Endothelial cell of umbilical vein (primary cell): ENCODE measurements around the gene TNFRSF12A. TPM values are rescaled to one million over a fixed set of nuclear protein-coding genes. Genes with fewer than 3 reads are reported as not detected.

Experiments
- BruUV-seq: library from RNA; stranded (reverse); fragments of 400-500 nt; replicated peaks from 2 replicates; lab custom pipeline; 2021; lab: Mats Ljungman, UMichigan
- CTCF ChIA-PET: fragments of 300-600, 350-600 bp; sonication (Branson Sonifier 250); formaldehyde crosslinking; loops from one replicate; lab custom pipeline; 2021; ENCODE audit warnings: antibody characterized with exemption, inconsistent platforms; lab: Charles Lee
- POLR2A ChIA-PET: fragments of 300-600, 350-600 bp; sonication (Branson Sonifier 250); formaldehyde crosslinking; loops from one replicate; lab custom pipeline; 2021; ENCODE audit warnings: antibody characterized with exemption, inconsistent platforms; lab: Charles Lee
- DNase-seq: peaks from one replicate; pipeline ENCODE4 v3.0.0-alpha.2; 2011; ENCODE audit warnings: low read depth, low spot score
- FAIRE-seq: peaks from 2 replicates; lab custom pipeline; 2011; peaks lifted over from hg19 to GRCh38; lab: Jason Lieb, UNC
- H2AFZ ChIP-seq: 2 replicates; pipeline ENCODE4 v1.6.0; 2012; ENCODE audit warnings: low read depth, low read length, control low read depth, inconsistent platforms
- H3K27ac ChIP-seq: 2 replicates; pipeline ENCODE4 v1.5.1; 2011; ENCODE audit warnings: low read depth, mild to moderate bottlenecking, control low read depth, low read length, moderate library complexity; ENCODE audit not compliant: insufficient read depth
- H3K27me3 ChIP-seq, 2 experiments: 2 replicates each; pipeline versions ENCODE4 v1.6.0 to v1.6.1; 2011; ENCODE audit warnings: low read length in 2 of 2, mixed read lengths in 1 of 2; ENCODE audit not compliant: control insufficient read depth in 2 of 2, insufficient read depth in 2 of 2
- H3K36me3 ChIP-seq, 2 experiments: 2 replicates in 1 of 2; 3 replicates in 1 of 2; pipeline ENCODE4 v1.5.1; 2011; ENCODE audit warnings: low read length in 2 of 2, mild to moderate bottlenecking in 1 of 2, moderate library complexity in 1 of 2; ENCODE audit not compliant: control insufficient read depth in 2 of 2, insufficient read depth in 2 of 2; ENCODE audit errors: extremely low read depth in 1 of 2
- H3K4me1 ChIP-seq: 3 replicates; pipeline ENCODE4 v1.5.1; 2011; ENCODE audit warnings: mild to moderate bottlenecking, low read length; ENCODE audit not compliant: control insufficient read depth, insufficient read depth; ENCODE audit errors: extremely low read depth
- H3K4me2 ChIP-seq: 2 replicates; pipeline ENCODE4 v1.6.1; 2011; ENCODE audit warnings: low read length, control low read depth, mixed read lengths; ENCODE audit not compliant: insufficient read depth
- H3K4me3 ChIP-seq, 3 experiments: fragments of 200-600 bp in 1 of 3; sonication (generic), shearing (Covaris generic) in 1 of 3; replicated peaks in 1 of 3; 2 replicates each; pipeline ENCODE4 v1.5.1; 2011 to 2016; ENCODE audit warnings: control low read depth in 3 of 3, low read length in 3 of 3, mild to moderate bottlenecking in 2 of 3, inconsistent platforms in 1 of 3, low read depth in 1 of 3, moderate library complexity in 1 of 3; ENCODE audit not compliant: insufficient read depth in 1 of 3
- H3K79me2 ChIP-seq: 2 replicates; pipeline ENCODE4 v1.6.0; 2012; ENCODE audit warnings: low read length, inconsistent platforms; ENCODE audit not compliant: control insufficient read depth, insufficient read depth
- H3K9ac ChIP-seq: replicated peaks from 2 replicates; pipeline ENCODE3; 2011; ENCODE audit warnings: low read length, control low read depth; ENCODE audit not compliant: insufficient read depth; ENCODE audit errors: extremely low read depth
- H3K9me1 ChIP-seq: replicated peaks from 3 replicates; pipeline ENCODE4 v1.6.0; 2011; ENCODE audit warnings: mild to moderate bottlenecking, low read length; ENCODE audit not compliant: control insufficient read depth, insufficient read depth; ENCODE audit errors: extremely low read depth
- H3K9me3 ChIP-seq: replicated peaks from 2 replicates; pipeline ENCODE4 v1.5.1; 2012; ENCODE audit warnings: low read length, inconsistent platforms; ENCODE audit not compliant: control insufficient read depth, insufficient read depth
- H4K20me1 ChIP-seq: replicated peaks from 2 replicates; pipeline ENCODE3; 2011; ENCODE audit warnings: mild to moderate bottlenecking, low read length; ENCODE audit not compliant: control insufficient read depth, insufficient read depth; ENCODE audit errors: extremely low read depth
- POLR2A ChIP-seq: IDR thresholded peaks from 2 replicates; pipeline ENCODE4 v1.6.1; 2012; ENCODE audit warnings: low read depth, mild to moderate bottlenecking, control low read depth, low read length
- POLR2AphosphoS5 ChIP-seq: IDR thresholded peaks from 2 replicates; pipeline ENCODE4 v1.6.1; 2012; ENCODE audit warnings: low read depth, mild to moderate bottlenecking, control low read depth, low read length, moderate library complexity; ENCODE audit not compliant: insufficient read depth
- dilution Hi-C: fragments of 300-500 bp; cut with MboI; formaldehyde crosslinking; loops from one replicate; pipeline ENCODE4 v1.15.0; 2019; ENCODE audit warnings: low sequenced_read_pairs; ENCODE audit not compliant: extremely low pct_ligation_motif_present
- intact Hi-C: fragments of 100-400 bp; cut with micrococcal nuclease; formaldehyde crosslinking; loops from one replicate; pipeline ENCODE4 v1.10.0; 2022
- polyA plus RNA-seq, 4 experiments: library from polyadenylated mRNA; depleted of rRNA in 3 of 4; stranded (reverse) in 3 of 4; unstranded in 1 of 4; fragments of >200 nt; gene quantifications; 2 replicates each; pipeline versions ENCODE4 v1.2.1 to v1.2.3, GENCODE V29; 2011 to 2012; ENCODE audit warnings: missing spikeins in 1 of 4
- total RNA-seq: library from RNA; stranded (reverse); gene quantifications from 2 replicates; pipeline ENCODE4 v1.2.3, GENCODE V29; 2021
- TF ChIP-seq, protein P1 (sequence below): IDR thresholded peaks from 2 replicates; pipeline ENCODE4 v1.6.1; 2011; ENCODE audit not compliant: insufficient read depth, insufficient read length
- TF ChIP-seq, protein P2 (sequence below), 2 donors: IDR thresholded peaks; 1 replicate in 1 of 2; 2 replicates in 1 of 2; pipeline ENCODE4 v1.5.1; 2011; ENCODE audit warnings: low read length in 2 of 2, mild to moderate bottlenecking in 2 of 2, moderate library complexity in 2 of 2, control low read depth in 1 of 2, inconsistent platforms in 1 of 2, low read depth in 1 of 2; ENCODE audit not compliant: insufficient read depth in 1 of 2; ENCODE audit errors: extremely low read depth in 1 of 2

The TNFRSF12A gene
- total and polyA plus RNA-seq, 2 donors (not counting 3 experiments of a cell fraction or from before 2014, with no cell fraction given) = 162 to 187 TPM

DNA sequence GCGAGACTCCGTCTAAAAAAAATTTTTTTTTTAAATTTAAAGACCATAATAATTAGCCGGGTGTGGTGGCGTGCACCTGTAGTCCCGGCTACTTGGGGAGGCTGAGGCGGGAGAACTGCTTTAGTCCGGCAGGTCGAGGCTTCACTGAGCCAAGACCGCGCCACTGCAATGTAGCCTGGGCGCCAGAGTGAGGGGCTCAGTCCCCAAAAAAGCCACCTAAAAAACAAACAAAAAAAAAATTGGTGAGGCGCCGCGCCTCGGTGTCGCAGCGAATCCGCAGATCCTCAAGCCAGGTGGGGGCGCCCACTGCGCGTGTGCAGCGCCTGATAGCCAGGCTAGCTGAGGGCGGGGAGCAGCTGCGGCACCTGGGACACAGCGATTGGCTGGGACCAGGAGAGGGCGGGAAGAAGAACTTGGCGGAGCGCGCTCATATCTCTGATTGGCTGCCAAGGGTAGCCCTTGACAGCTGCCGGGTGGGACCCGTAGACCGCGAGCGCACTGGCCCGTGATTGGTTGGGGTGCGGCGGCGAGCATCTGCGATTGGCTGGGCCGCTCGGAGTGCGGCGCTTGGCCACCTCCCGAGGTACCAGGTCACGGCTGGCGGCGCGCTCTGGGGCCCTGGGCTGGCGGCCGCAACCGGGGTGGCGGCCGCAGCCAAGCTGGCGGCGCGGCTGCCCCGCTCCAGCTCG, 16.4 kb upstream of the TNFRSF12A start:
- ChIA-PET CTCF (interaction anchor here (0.7 to 3.6 kb wide), 8 partner anchors 12 to 111 kb away, joined by 3 to 97 read pairs (median 6); partner anchors contain the start of genes HCFC1R1, THOC6 and TNFRSF12A), POLR2A (interaction anchor here (0.7 to 2.1 kb wide), 3 partner anchors 17 to 140 kb away, joined by 3 to 16 read pairs (median 5); partner anchors contain the start of gene TNFRSF12A)
- Histone ChIP-seq H4K20me1 (no peaks in the 10 kb centered on the region), H3K36me3 (no peaks in the 10 kb centered on the region), H3K4me1 (peaks cover 16% of the 10 kb centered on the region), H3K79me2 (no peaks in the 10 kb centered on the region), H3K9ac (no peak overlapping the region), H3K4me3 (no peak overlapping the region), H3K27me3 (no peaks in the 10 kb centered on the region), H3K9me3 (no peaks in the 10 kb centered on the region), H2AFZ (no peak overlapping the region), H3K9me1 (no peaks in the 10 kb centered on the region), H3K27ac (no peak overlapping the region), H3K4me2 (no peak overlapping the region)
- dilution Hi-C loops = no loop called here
- TF ChIP-seq, protein P1, sequence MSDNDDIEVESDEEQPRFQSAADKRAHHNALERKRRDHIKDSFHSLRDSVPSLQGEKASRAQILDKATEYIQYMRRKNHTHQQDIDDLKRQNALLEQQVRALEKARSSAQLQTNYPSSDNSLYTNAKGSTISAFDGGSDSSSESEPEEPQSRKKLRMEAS = no peak
- TF ChIP-seq POLR2AphosphoS5 (peak; percentile 46), POLR2A (no peak)
- TF ChIP-seq, protein P2, sequence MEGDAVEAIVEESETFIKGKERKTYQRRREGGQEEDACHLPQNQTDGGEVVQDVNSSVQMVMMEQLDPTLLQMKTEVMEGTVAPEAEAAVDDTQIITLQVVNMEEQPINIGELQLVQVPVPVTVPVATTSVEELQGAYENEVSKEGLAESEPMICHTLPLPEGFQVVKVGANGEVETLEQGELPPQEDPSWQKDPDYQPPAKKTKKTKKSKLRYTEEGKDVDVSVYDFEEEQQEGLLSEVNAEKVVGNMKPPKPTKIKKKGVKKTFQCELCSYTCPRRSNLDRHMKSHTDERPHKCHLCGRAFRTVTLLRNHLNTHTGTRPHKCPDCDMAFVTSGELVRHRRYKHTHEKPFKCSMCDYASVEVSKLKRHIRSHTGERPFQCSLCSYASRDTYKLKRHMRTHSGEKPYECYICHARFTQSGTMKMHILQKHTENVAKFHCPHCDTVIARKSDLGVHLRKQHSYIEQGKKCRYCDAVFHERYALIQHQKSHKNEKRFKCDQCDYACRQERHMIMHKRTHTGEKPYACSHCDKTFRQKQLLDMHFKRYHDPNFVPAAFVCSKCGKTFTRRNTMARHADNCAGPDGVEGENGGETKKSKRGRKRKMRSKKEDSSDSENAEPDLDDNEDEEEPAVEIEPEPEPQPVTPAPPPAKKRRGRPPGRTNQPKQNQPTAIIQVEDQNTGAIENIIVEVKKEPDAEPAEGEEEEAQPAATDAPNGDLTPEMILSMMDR (IDR thresholded peaks at IDR 0.05; ENCODE audit: extremely low read depth in 1 of 2, insufficient read depth in 1 of 2, low read depth in 1 of 2, low read length in 2 of 2) = peak; percentile 19 to 34
- peak; percentile 99 for FAIRE-seq
- no TSS peak for BruUV-seq
- intact Hi-C loops = loop anchor here (1.0 kb wide), 2 partner anchors 17 to 25 kb away; partner anchors contain the start of gene TNFRSF12A
- DNase-seq = peak; percentile 99
